ENCODE measurements around the gene BMP10. TPM values are rescaled to one million over a fixed set of nuclear protein-coding genes. Genes with fewer than 3 reads are reported as not detected.

The BMP10 gene
- total and polyA plus RNA-seq, 2 of the 8 experiments (the other 6 are each of a cell fraction or from before 2014, with no cell fraction given) = not detected

DNA sequence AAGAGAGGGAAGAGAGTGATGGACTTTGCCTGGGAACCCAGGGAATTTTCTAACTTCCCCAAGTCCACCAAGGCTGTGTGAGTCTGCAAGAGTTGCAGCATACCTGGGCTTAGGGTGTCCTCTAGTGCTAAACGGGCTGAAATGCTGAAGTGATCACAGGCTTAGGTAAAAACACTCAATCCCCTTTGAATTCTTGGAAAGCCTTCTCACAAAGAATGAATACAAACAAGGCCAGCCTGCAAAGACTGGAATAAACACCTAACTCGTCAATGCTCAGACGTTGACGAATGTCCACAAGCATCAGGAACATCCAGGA is 30.0 kb upstream of the BMP10 start (continued):
- TF ChIP-seq, protein P1, sequence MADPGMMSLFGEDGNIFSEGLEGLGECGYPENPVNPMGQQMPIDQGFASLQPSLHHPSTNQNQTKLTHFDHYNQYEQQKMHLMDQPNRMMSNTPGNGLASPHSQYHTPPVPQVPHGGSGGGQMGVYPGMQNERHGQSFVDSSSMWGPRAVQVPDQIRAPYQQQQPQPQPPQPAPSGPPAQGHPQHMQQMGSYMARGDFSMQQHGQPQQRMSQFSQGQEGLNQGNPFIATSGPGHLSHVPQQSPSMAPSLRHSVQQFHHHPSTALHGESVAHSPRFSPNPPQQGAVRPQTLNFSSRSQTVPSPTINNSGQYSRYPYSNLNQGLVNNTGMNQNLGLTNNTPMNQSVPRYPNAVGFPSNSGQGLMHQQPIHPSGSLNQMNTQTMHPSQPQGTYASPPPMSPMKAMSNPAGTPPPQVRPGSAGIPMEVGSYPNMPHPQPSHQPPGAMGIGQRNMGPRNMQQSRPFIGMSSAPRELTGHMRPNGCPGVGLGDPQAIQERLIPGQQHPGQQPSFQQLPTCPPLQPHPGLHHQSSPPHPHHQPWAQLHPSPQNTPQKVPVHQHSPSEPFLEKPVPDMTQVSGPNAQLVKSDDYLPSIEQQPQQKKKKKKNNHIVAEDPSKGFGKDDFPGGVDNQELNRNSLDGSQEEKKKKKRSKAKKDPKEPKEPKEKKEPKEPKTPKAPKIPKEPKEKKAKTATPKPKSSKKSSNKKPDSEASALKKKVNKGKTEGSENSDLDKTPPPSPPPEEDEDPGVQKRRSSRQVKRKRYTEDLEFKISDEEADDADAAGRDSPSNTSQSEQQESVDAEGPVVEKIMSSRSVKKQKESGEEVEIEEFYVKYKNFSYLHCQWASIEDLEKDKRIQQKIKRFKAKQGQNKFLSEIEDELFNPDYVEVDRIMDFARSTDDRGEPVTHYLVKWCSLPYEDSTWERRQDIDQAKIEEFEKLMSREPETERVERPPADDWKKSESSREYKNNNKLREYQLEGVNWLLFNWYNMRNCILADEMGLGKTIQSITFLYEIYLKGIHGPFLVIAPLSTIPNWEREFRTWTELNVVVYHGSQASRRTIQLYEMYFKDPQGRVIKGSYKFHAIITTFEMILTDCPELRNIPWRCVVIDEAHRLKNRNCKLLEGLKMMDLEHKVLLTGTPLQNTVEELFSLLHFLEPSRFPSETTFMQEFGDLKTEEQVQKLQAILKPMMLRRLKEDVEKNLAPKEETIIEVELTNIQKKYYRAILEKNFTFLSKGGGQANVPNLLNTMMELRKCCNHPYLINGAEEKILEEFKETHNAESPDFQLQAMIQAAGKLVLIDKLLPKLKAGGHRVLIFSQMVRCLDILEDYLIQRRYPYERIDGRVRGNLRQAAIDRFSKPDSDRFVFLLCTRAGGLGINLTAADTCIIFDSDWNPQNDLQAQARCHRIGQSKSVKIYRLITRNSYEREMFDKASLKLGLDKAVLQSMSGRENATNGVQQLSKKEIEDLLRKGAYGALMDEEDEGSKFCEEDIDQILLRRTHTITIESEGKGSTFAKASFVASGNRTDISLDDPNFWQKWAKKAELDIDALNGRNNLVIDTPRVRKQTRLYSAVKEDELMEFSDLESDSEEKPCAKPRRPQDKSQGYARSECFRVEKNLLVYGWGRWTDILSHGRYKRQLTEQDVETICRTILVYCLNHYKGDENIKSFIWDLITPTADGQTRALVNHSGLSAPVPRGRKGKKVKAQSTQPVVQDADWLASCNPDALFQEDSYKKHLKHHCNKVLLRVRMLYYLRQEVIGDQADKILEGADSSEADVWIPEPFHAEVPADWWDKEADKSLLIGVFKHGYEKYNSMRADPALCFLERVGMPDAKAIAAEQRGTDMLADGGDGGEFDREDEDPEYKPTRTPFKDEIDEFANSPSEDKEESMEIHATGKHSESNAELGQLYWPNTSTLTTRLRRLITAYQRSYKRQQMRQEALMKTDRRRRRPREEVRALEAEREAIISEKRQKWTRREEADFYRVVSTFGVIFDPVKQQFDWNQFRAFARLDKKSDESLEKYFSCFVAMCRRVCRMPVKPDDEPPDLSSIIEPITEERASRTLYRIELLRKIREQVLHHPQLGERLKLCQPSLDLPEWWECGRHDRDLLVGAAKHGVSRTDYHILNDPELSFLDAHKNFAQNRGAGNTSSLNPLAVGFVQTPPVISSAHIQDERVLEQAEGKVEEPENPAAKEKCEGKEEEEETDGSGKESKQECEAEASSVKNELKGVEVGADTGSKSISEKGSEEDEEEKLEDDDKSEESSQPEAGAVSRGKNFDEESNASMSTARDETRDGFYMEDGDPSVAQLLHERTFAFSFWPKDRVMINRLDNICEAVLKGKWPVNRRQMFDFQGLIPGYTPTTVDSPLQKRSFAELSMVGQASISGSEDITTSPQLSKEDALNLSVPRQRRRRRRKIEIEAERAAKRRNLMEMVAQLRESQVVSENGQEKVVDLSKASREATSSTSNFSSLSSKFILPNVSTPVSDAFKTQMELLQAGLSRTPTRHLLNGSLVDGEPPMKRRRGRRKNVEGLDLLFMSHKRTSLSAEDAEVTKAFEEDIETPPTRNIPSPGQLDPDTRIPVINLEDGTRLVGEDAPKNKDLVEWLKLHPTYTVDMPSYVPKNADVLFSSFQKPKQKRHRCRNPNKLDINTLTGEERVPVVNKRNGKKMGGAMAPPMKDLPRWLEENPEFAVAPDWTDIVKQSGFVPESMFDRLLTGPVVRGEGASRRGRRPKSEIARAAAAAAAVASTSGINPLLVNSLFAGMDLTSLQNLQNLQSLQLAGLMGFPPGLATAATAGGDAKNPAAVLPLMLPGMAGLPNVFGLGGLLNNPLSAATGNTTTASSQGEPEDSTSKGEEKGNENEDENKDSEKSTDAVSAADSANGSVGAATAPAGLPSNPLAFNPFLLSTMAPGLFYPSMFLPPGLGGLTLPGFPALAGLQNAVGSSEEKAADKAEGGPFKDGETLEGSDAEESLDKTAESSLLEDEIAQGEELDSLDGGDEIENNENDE (IDR thresholded peaks at IDR 0.05; ENCODE audit: insufficient replicate concordance, low read length) = no peak
- TF ChIP-seq FOSL1 (IDR thresholded peaks at IDR 0.05; ENCODE audit: insufficient read depth, low read depth, low read length) (no peak), EP300 (IDR thresholded peaks at IDR 0.05; ENCODE audit: borderline replicate concordance in 1 of 2, low read depth in 2 of 2, low read length in 2 of 2) (no peak), GABPA (IDR thresholded peaks at IDR 0.05; ENCODE audit: borderline replicate concordance, insufficient read depth, low read length) (no peak), MAFK (IDR thresholded peaks at IDR 0.05; ENCODE audit: low read depth, low read length) (no peak), SRF (IDR thresholded peaks at IDR 0.05; ENCODE audit: low read depth, low read length) (no peak), CBX8 (IDR thresholded peaks at IDR 0.05; ENCODE audit: borderline replicate concordance, low read depth, low read length) (no peak), NRF1 (IDR thresholded peaks at IDR 0.05; ENCODE audit: low read depth, low read length) (no peak), POLR2AphosphoS5 (IDR thresholded peaks at IDR 0.05; ENCODE audit: low read depth, low read length) (no peak), SAP30 (IDR thresholded peaks at IDR 0.05; ENCODE audit: insufficient read depth, insufficient replicate concordance, low read length) (no peak), CEBPB (IDR thresholded peaks at IDR 0.05; ENCODE audit: low read depth, low read length) (no peak)
- TF ChIP-seq, protein P2, sequence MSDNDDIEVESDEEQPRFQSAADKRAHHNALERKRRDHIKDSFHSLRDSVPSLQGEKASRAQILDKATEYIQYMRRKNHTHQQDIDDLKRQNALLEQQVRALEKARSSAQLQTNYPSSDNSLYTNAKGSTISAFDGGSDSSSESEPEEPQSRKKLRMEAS (IDR thresholded peaks at IDR 0.05) = no peak
